HepG2 (cell line): ENCODE data around the gene C14orf93. TPM values are rescaled to one million over a fixed set of nuclear protein-coding genes. Genes with fewer than 3 reads are reported as not detected.

ENCODE experiments used
- ATM ChIP-seq: fragments of 450-650 bp; IDR thresholded peaks from 2 replicates; pipeline ENCODE4 v1.7.1; 2017; ENCODE audit warnings: mild to moderate bottlenecking, borderline replicate concordance
- HCFC1 ChIP-seq: fragments of 150-350 bp; IDR thresholded peaks from 2 replicates; pipeline ENCODE4 v1.6.1; 2014; ENCODE audit warnings: low read depth, low read length
- HDAC1 ChIP-seq: sonication (generic); formaldehyde crosslinking; IDR thresholded peaks from 2 replicates; pipeline ENCODE4 v1.5.1; 2020; ENCODE audit warnings: mild to moderate bottlenecking, missing genetic modification reagents
- MAFK ChIP-seq, 2 experiments: IDR thresholded peaks in 1 of 2; conservative IDR thresholded peaks in 1 of 2; 2 replicates each; pipeline ENCODE4 v1.6.1; 2011; ENCODE audit warnings: improper control_type of control experiment in 2 of 2, low read length in 2 of 2
- NCOA1 ChIP-seq: sonication (generic); formaldehyde crosslinking; IDR thresholded peaks from 2 replicates; pipeline ENCODE4 v1.9.0; 2021; ENCODE audit warnings: missing genetic modification reagents
- PCBP1 ChIP-seq: fragments of 200-400 bp; formaldehyde crosslinking; IDR thresholded peaks from 2 replicates; pipeline ENCODE4 v1.6.1; 2017; ENCODE audit warnings: mild to moderate bottlenecking, low read depth, low read length, borderline replicate concordance
- TARDBP ChIP-seq: sonication (generic); formaldehyde crosslinking; IDR thresholded peaks from 2 replicates; pipeline ENCODE4 v1.8.0; 2022; ENCODE audit warnings: mild to moderate bottlenecking, missing genetic modification reagents
- TBX3 ChIP-seq: fragments of 450-650 bp; IDR thresholded peaks from 2 replicates; pipeline ENCODE4 v1.6.1; 2017; ENCODE audit warnings: antibody characterized with exemption, mild to moderate bottlenecking, inconsistent platforms, borderline replicate concordance
- WIZ ChIP-seq: sonication (generic); formaldehyde crosslinking; IDR thresholded peaks from 2 replicates; pipeline ENCODE4 v1.5.1; 2020; ENCODE audit warnings: mild to moderate bottlenecking, missing genetic modification reagents
- ZFX ChIP-seq: sonication (generic); formaldehyde crosslinking; IDR thresholded peaks from 2 replicates; pipeline ENCODE4 v1.4.0; 2020; ENCODE audit warnings: mild to moderate bottlenecking, low read depth, missing genetic modification reagents, moderate library complexity
- ZNF121 ChIP-seq: sonication (generic); formaldehyde crosslinking; IDR thresholded peaks from 2 replicates; pipeline ENCODE4 v1.5.0; 2020; ENCODE audit warnings: mild to moderate bottlenecking, missing genetic modification reagents
- ZNF230 ChIP-seq: sonication (generic); formaldehyde crosslinking; IDR thresholded peaks from 2 replicates; pipeline ENCODE4 v1.4.0; 2020; ENCODE audit warnings: mild to moderate bottlenecking, missing genetic modification reagents
- ZNF614 ChIP-seq: IDR thresholded peaks from 2 replicates; pipeline ENCODE4 v1.6.1; 2018; ENCODE audit warnings: missing biosample characterization, missing genetic modification reagents, inconsistent platforms, borderline replicate concordance
- ZNF746 ChIP-seq: sonication (generic); formaldehyde crosslinking; IDR thresholded peaks from 2 replicates; pipeline ENCODE4 v1.8.0; 2022; ENCODE audit warnings: mild to moderate bottlenecking, missing genetic modification reagents
- ZZZ3 ChIP-seq: sonication (generic); formaldehyde crosslinking; IDR thresholded peaks from 2 replicates; pipeline ENCODE4 v1.4.0; 2020; ENCODE audit warnings: missing genetic modification reagents, mild to moderate bottlenecking, borderline replicate concordance
- polyA plus RNA-seq, 8 experiments: library from polyadenylated mRNA; depleted of rRNA in 3 of 8; stranded (reverse) in 7 of 8; unstranded in 1 of 8; fragments of >200 nt; fragmentation: Illumina TruSeq in 4 of 8; extraction: Trizol in 4 of 8; gene quantifications; 2 replicates each; pipeline versions ENCODE4 v1.2.1 to v1.2.3, GENCODE V29; 2011 to 2016; ENCODE audit warnings: low read depth in 4 of 8, missing spikeins in 1 of 8, mixed read lengths in 1 of 8; ENCODE audit not compliant: insufficient read depth in 1 of 8
- total RNA-seq, 5 experiments: library from RNA; depleted of rRNA; stranded (reverse); fragments of >200 nt; fragmentation: Illumina TruSeq; extraction: Trizol; gene quantifications; 2 replicates each; pipeline ENCODE4 v1.2.3, GENCODE V29; 2016; ENCODE audit warnings: low read depth in 1 of 5
- TF ChIP-seq, protein P1 (sequence below): fragments of 450-650 bp; IDR thresholded peaks from 2 replicates; pipeline ENCODE4 v1.6.1; 2017
- TF ChIP-seq, protein P2 (sequence below): sonication (generic); formaldehyde crosslinking; IDR thresholded peaks from 2 replicates; pipeline ENCODE4 v1.5.0; 2020; ENCODE audit warnings: mild to moderate bottlenecking, low read depth, missing genetic modification reagents, borderline replicate concordance
- TF ChIP-seq, protein P3 (sequence below): sonication (generic); formaldehyde crosslinking; IDR thresholded peaks from 2 replicates; pipeline ENCODE4 v1.4.0; 2020; ENCODE audit warnings: missing genetic modification reagents, borderline replicate concordance
- TF ChIP-seq, protein P4 (sequence below), 2 experiments: sonication (generic) in 1 of 2; formaldehyde crosslinking in 1 of 2; IDR thresholded peaks; 2 replicates each; pipeline versions ENCODE4 v1.5.1 to v1.6.1; 2011 to 2020; ENCODE audit warnings: borderline replicate concordance in 1 of 2, low read depth in 1 of 2, low read length in 1 of 2, mild to moderate bottlenecking in 1 of 2, missing genetic modification reagents in 1 of 2, moderate library complexity in 1 of 2
- TF ChIP-seq, protein P5 (sequence below): sonication (generic); formaldehyde crosslinking; IDR thresholded peaks from 2 replicates; pipeline ENCODE4 v1.4.0; 2020; ENCODE audit warnings: mild to moderate bottlenecking, missing genetic modification reagents

C14orf93 gene
- total and polyA plus RNA-seq, 2 of the 13 experiments (the other 11 are each of a cell fraction or from before 2014, with no cell fraction given) = 11.4 to 22.5 TPM

- TF ChIP-seq, protein P1, sequence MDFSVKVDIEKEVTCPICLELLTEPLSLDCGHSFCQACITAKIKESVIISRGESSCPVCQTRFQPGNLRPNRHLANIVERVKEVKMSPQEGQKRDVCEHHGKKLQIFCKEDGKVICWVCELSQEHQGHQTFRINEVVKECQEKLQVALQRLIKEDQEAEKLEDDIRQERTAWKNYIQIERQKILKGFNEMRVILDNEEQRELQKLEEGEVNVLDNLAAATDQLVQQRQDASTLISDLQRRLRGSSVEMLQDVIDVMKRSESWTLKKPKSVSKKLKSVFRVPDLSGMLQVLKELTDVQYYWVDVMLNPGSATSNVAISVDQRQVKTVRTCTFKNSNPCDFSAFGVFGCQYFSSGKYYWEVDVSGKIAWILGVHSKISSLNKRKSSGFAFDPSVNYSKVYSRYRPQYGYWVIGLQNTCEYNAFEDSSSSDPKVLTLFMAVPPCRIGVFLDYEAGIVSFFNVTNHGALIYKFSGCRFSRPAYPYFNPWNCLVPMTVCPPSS = no peak
- TF ChIP-seq HDAC1 (peak; percentile 97), HCFC1 (0 out of 2 replicates have a peak, but pooled peaks have one; percentile 10), ZNF230 (CRISPR knock-in tag) (peak; percentile 100), ZZZ3 (CRISPR knock-in tag) (peak; percentile 87), ZFX (CRISPR knock-in tag) (peak; percentile 88), PCBP1 (peak; percentile 97), NCOA1 (peak; percentile 29; the same call in 1 of the 2 replicates), ZNF614 (peak; percentile 99), ZNF121 (CRISPR knock-in tag) (peak; percentile 51), TARDBP (peak; percentile 99), MAFK (conservative IDR thresholded peaks at IDR 0.05 in 1 of 2, IDR thresholded peaks at IDR 0.05 in 1 of 2; ENCODE audit: low read length in 2 of 2) (peak; percentile 74 to 80), ATM (no peak), ZNF746 (CRISPR knock-in tag) (peak; percentile 97), WIZ (CRISPR knock-in tag) (peak; percentile 76; the same call in 1 of the 2 replicates), TBX3 (peak; percentile 73; the same call in 1 of the 2 replicates)
- TF ChIP-seq, protein P2, sequence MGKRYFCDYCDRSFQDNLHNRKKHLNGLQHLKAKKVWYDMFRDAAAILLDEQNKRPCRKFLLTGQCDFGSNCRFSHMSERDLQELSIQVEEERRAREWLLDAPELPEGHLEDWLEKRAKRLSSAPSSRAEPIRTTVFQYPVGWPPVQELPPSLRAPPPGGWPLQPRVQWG = peak; percentile 67; the same call in 1 of the 2 replicates
- TF ChIP-seq, protein P3, sequence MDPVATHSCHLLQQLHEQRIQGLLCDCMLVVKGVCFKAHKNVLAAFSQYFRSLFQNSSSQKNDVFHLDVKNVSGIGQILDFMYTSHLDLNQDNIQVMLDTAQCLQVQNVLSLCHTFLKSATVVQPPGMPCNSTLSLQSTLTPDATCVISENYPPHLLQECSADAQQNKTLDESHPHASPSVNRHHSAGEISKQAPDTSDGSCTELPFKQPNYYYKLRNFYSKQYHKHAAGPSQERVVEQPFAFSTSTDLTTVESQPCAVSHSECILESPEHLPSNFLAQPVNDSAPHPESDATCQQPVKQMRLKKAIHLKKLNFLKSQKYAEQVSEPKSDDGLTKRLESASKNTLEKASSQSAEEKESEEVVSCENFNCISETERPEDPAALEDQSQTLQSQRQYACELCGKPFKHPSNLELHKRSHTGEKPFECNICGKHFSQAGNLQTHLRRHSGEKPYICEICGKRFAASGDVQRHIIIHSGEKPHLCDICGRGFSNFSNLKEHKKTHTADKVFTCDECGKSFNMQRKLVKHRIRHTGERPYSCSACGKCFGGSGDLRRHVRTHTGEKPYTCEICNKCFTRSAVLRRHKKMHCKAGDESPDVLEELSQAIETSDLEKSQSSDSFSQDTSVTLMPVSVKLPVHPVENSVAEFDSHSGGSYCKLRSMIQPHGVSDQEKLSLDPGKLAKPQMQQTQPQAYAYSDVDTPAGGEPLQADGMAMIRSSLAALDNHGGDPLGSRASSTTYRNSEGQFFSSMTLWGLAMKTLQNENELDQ (CRISPR knock-in tag) = peak; percentile 95
- TF ChIP-seq, protein P4, sequence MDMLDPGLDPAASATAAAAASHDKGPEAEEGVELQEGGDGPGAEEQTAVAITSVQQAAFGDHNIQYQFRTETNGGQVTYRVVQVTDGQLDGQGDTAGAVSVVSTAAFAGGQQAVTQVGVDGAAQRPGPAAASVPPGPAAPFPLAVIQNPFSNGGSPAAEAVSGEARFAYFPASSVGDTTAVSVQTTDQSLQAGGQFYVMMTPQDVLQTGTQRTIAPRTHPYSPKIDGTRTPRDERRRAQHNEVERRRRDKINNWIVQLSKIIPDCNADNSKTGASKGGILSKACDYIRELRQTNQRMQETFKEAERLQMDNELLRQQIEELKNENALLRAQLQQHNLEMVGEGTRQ (IDR thresholded peaks at IDR 0.05; ENCODE audit: low read depth, low read length) = no peak
- TF ChIP-seq, protein P4 (CRISPR knock-in tag; IDR thresholded peaks at IDR 0.05; ENCODE audit: borderline replicate concordance) = peak; percentile 53; the same call in 1 of the 2 replicates
- TF ChIP-seq, protein P5, sequence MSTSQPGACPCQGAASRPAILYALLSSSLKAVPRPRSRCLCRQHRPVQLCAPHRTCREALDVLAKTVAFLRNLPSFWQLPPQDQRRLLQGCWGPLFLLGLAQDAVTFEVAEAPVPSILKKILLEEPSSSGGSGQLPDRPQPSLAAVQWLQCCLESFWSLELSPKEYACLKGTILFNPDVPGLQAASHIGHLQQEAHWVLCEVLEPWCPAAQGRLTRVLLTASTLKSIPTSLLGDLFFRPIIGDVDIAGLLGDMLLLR (CRISPR knock-in tag) = peak; percentile 99
Observed at GRCh38 chr14:23006544-23007419, 3.2 kb downstream of the C14orf93 start (continued).
